GM10266 (cell line): Measurements from ENCODE around the gene RIT2.

Experiments
- DNase-seq: peaks from one replicate; pipeline ENCODE4 v3.0.0; 2012; ENCODE audit errors: extremely low spot score
- TF ChIP-seq, protein P1 (sequence below): IDR thresholded peaks from 2 replicates; pipeline ENCODE4 v1.5.1; 2012; ENCODE audit warnings: mild to moderate bottlenecking, low read depth; ENCODE audit not compliant: control insufficient read depth, insufficient read depth; ENCODE audit errors: missing control alignments

The RIT2 gene

GRCh38 chr18:42784632-42785031, 330.9 kb downstream of the RIT2 start:
- TF ChIP-seq, protein P1, sequence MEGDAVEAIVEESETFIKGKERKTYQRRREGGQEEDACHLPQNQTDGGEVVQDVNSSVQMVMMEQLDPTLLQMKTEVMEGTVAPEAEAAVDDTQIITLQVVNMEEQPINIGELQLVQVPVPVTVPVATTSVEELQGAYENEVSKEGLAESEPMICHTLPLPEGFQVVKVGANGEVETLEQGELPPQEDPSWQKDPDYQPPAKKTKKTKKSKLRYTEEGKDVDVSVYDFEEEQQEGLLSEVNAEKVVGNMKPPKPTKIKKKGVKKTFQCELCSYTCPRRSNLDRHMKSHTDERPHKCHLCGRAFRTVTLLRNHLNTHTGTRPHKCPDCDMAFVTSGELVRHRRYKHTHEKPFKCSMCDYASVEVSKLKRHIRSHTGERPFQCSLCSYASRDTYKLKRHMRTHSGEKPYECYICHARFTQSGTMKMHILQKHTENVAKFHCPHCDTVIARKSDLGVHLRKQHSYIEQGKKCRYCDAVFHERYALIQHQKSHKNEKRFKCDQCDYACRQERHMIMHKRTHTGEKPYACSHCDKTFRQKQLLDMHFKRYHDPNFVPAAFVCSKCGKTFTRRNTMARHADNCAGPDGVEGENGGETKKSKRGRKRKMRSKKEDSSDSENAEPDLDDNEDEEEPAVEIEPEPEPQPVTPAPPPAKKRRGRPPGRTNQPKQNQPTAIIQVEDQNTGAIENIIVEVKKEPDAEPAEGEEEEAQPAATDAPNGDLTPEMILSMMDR = no peak
- no peak for DNase-seq

DNA sequence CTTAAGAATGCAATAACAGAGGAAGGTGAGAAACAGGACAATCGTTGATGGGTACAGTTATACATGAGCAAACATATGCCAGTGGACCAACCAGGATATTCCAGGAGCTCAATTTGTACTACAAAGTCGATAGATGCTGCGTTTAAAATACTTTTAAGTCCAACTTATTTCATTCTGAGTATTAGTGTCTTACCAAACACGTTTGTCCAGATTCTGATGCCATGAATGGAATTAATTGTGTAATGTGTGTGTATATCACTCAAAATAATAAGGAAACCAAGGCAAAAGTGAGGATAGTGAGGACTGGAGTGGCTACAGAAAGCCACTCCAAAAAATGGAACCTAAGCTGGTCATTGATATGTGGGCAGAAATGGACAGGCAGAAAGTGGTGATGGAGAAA, 332.6 kb downstream of the RIT2 start:
- no peak for DNase-seq

DNA sequence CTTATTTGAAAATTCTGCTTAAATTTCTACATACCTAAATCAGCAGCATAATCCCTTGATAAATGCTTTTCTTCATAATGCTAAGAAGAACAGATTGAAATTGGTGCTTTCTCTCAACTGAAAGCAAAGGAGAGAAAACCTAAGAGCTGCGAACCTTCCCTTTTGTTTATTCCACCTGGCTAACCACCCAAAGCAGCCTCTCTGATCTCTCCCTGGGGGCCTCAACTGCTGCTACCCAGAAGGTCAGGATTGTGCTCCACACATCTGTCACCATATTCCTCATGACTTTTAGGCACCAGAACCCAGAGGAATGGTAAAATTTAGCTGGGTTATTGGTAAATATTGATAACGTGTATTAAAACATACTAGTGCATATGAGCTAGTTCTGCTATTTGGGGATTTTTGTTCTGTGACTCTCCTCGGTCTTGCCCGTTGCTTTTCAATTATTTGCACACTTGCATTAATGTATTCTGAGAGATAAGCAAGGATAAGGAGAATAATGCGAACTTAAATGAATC, 334.1 kb downstream of the RIT2 start:
- TF ChIP-seq, protein P1 = no peak
- no peak for DNase-seq

More for the DNA sequence above, 332.6 kb downstream of the RIT2 start:
- TF ChIP-seq, protein P1 = no peak

DNA sequence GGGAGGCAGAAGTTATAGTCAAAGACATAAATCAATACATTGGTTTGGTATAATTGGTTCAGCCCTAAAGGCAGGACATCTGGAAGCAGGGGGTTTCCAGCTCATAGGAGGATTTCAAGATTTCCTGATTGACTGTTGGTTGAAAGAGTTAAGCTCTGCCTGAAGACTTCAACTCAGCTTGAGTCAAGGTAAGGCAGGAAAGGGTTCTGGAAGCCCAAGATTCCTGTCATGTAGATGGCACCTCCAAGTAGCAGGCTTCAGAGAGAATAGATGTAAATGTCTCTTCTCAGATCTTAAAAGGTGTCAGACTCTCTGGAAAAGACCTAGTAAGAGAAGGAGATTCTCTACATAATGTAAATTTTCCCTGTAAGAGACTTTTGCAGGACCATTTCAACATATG, 335.3 kb downstream of the RIT2 start:
- TF ChIP-seq, protein P1 = no peak
- no peak for DNase-seq

DNA sequence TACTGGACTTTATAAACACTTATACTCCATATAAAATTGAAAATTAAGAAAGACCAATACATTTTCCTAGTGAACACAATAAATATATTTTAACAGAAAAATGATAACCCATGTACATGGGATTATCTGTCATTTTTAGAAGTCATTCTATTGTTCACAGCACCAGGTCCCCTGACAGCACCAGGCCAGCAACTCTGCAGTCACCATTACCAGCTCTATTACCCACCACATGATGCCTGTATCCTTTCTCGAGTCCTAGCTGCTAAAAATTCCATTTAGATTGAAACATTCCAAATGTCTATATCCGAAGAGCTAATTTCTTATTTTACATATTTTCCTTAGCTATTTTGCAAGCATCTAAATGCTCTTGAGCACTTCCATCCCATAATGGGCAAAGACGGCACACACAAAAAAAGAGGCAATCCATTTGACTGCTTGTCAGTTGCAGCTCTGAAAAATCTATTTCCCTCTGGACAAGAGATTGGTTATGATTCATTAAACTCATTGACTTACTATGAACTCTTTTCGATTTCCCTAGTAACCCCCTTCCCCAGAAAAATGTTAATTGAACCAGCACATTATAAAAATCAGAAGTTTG, 336.9 kb downstream of the RIT2 start:
- TF ChIP-seq, protein P1 = no peak
- DNase-seq = no peak

GRCh38 chr18:42778024-42778423, 337.5 kb downstream of the RIT2 start:
- DNase-seq = no peak
- TF ChIP-seq, protein P1 = no peak

- DNase-seq = no peak
- TF ChIP-seq, protein P1 = no peak
Observed at GRCh38 chr18:42773870-42774269, 341.6 kb downstream of the RIT2 start.
